ENCODE measurements around the gene PRPF6. TPM values are rescaled to one million over a fixed set of nuclear protein-coding genes. Genes with fewer than 3 reads are reported as not detected.
"Not testable (repeated sequence)": the region's sequence is repeated elsewhere in the genome, so short reads cannot be mapped to it uniquely, and the experiment has no call there.

The PRPF6 gene
- total RNA-seq, 1 donor from 2014 or later = 60.4 TPM

DNA sequence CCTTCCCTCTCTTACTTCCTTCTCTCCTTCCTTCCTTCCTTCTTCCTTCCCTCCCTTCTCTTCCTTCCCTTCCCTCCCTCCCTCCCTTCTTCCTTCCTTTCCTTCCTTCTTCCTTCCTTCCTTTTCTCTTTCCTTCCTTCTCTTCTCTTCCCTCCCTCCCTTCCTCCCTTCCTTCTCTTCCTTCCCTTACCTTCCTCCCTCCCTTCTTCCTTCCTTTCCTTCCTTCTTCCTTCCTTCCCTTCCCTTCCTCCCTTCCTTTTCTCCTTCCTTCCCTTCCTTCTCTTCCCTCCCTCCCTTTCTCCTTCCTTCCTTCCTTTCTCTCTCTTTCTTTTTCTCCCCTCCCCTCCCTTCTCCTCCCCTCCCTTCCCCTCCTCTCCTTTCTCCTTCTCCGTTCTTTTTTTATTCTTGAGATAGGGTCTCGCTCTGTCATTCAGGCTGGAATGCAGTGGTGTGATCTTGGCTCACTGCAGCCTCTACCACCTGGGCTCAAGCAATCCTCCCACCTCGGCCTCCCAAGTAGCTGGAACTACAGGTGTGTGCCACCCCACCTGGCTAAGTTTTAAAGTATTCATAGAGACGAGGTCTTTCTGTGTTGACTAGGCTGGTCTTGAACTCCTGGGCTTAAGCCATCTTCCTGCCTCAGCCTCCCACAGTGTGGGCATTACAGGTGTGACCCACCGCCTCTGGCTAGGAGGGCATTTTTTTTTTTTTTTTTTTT is 10.1 kb upstream of the PRPF6 start:
- no peak for DNase-seq (ENCODE audit: low spot score)
- intact Hi-C loops (cut with DNase I) = no loop called here
- no peak for ATAC-seq

GRCh38 chr20:63971960-63972311 is 9.0 kb upstream of the PRPF6 start:
- ATAC-seq; intact Hi-C loops (cut with DNase I); DNase-seq (ENCODE audit: low spot score): not testable (repeated sequence)

GRCh38 chr20:63972312-63973159 is 8.4 kb upstream of the PRPF6 start:
- DNase-seq (ENCODE audit: low spot score) = no peak
- no peak for ATAC-seq
- intact Hi-C loops (cut with DNase I) = no loop called here

DNA sequence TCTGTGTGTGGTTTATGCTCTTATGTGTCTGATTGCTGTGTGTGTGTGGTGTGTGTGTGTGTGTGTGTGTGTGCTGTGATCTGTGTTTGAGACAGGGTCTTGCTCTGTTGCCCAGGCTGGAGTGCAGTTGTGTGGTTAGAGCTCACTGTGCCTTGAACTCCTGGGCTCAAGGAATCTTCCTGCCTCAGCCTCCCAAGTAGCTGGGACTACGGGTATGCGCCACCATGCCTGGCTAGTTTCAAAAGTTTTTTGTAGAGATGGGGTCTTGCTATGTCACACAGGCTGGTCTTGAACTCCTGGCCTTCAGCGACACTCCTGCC is 7.8 kb upstream of the PRPF6 start:
- ATAC-seq = no peak
- intact Hi-C loops (cut with DNase I) = no loop called here
- DNase-seq (ENCODE audit: low spot score) = no peak

DNA sequence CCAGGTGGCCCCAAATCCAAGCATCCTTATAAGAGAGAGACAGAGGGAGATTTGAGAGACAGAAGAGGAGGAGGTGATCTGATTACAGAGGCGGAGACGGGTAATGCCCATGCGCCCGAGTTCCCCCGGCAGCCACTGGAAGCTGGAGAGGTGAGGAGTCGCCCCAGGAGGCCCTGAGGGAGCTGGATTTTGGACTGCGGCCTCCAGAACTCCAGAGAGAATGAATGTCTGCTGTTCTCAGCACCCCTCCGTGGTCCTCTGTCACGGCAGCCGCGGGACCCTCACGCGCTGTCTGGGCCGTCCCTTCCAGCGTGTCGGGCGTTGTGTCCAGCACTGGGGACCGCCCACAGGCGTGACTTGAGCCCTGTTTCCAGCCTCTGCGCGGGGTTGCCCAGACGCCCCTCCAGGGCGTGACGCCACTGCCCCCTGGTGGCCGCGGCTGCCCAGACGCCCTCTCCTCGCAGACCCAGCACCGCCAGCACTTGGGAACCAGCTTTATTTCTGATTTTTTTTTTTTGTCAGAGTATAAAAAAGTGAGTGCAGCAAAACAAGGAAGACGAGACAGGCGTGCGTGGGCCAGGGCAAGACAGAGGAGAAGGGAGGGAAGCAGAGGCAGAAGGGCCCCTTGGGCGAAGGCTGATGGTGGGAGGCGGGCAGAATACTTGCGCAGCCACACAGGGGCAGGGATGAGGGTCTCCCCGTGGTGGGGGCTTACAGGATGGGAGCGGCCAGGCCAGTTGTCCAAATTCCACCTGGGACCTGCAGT is 7.1 kb upstream of the PRPF6 start:
- DNase-seq (ENCODE audit: low spot score) = peak; percentile 94

GRCh38 chr20:63974402-63975200 is 6.3 kb upstream of the PRPF6 start:
- DNase-seq (ENCODE audit: low spot score) (peak; percentile 61), ATAC-seq (no peak)
- intact Hi-C loops (cut with DNase I) = loop anchor here (5.0 kb wide), 1 partner anchor 437 kb away; the partner anchor contains the start of gene PTK6

More for the DNA sequence above, 7.1 kb upstream of the PRPF6 start:
- intact Hi-C loops (cut with DNase I) = no loop called here
- peak; percentile 92 for ATAC-seq

GRCh38 chr20:63976511-63976910 is 4.4 kb upstream of the PRPF6 start:
- DNase-seq (ENCODE audit: low spot score); ATAC-seq: not testable (repeated sequence)
- intact Hi-C loops (cut with DNase I) = loop anchor here (5.0 kb wide), 1 partner anchor 439 kb away; the partner anchor contains the start of gene PTK6

- intact Hi-C loops (cut with DNase I) = loop anchor here (5.0 kb wide), 1 partner anchor 440 kb away; the partner anchor contains the start of gene PTK6
- ATAC-seq (no peak), DNase-seq (ENCODE audit: low spot score) (no peak)
Observed at GRCh38 chr20:63976980-63977738, 3.8 kb upstream of the PRPF6 start.

DNA sequence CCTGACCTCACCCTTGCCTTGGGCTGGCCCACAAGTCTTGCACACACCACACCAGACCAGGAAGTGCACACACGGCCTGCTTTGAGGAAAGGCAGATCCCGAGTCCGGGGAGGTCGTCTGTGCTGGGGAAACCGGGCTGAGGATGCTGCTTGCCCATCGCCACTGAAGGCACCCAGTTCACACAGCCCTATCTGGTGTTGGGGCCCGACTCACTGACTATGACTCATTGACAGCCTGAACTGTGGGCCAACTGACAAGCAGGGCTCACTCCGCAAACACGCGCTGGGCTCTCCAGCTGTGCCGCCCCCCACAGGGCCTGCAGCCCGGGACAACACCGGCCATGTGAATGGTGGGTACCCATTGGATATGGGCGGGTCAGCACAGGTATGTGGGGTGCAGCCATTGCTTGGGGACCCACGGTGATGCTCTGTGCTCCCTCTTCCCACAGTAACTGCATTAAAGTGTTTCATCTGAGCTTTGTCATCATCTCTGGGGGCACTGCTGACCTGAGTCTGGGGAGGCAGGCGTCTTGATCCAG is 3.1 kb upstream of the PRPF6 start:
- no peak for DNase-seq (ENCODE audit: low spot score)
- intact Hi-C loops (cut with DNase I) = loop anchor here (5.0 kb wide), 1 partner anchor 441 kb away; the partner anchor contains the start of gene PTK6
- no peak for ATAC-seq

- intact Hi-C loops (cut with DNase I) = loop anchor here (5.0 kb wide), 1 partner anchor 441 kb away; the partner anchor contains the start of gene PTK6
- ATAC-seq (no peak), DNase-seq (ENCODE audit: low spot score) (peak; percentile 81)
Observed at GRCh38 chr20:63978319-63979228, 2.4 kb upstream of the PRPF6 start.

GRCh38 chr20:63979229-63979556 is 1.7 kb upstream of the PRPF6 start:
- DNase-seq (ENCODE audit: low spot score) = no peak
- intact Hi-C loops (cut with DNase I) = loop anchor here (5.0 kb wide), 1 partner anchor 442 kb away; the partner anchor contains the start of gene PTK6
- ATAC-seq = no peak

DNA sequence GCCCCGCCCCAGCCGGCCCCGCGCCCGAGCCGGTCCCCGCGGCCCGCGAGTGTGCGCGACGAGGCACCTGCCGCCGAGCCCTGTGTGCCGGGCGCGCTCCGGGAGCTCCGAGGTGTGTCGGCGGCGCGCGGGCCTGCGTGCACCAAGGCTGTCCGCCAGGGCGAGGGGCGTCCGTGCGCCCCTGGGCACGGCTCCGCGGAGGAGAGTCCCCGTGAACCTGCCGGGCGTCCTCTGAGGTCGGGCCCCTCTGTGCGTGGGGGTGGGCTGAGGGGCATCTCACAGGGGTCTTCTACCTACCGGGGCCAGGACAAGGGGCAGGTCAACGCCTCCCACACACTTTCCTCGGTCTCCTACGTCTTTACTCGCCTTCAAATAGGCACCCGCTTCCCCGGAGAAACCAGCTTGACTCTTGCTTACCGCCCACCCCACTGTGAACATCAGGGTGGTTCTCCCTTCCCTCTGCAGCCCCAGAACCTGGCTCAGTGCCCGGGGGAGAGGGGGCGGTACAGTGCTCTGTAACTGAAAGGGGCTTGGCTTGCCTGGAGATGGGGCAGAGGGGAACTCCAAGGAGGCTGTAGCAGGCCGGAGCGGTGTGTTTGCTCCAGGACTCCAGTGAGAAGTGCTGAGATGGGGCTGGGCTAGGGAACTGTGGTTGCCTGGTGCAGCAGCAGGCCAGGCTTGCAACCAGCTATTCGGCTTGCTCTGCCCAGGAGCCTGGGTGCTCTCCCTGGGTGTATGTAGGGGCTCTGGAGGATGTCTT is 1.2 kb upstream of the PRPF6 start, which contains the start of gene SAMD10:
Gene SAMD10, minus strand, starts transcription at position 86 of the 760 bp plus-strand sequence. CDS start 175 bp downstream, outside the sequence.
- intact Hi-C loops (cut with DNase I) = loop anchor here (5.0 kb wide), 1 partner anchor 442 kb away; the partner anchor contains the start of gene PTK6
- ATAC-seq = peak; percentile 23
- peak; percentile 80 for DNase-seq (ENCODE audit: low spot score)

DNA sequence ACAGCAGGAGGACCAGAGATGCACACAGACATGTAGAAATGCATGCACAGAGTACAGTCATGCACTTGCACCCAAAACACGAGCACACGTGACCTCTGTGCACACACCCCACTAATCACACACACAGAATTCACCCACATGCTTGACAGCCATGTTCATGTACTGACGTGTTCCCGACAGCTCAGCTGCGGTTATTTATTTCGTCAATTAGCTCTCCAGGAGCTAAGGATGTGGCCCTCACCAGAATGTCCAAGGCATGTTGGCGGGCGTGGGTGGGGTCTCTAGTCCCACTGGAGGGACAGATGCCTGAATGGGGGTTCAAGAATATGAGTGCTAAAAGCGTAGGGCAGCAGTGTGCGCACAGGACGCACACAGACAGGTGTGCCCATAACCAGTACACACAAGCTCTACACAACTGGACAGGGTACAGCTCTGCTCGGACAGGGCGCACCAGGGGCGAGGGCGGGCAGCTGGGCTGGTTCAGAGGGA is 571 bp upstream of the PRPF6 start:
- ATAC-seq (peak; percentile 56), DNase-seq (ENCODE audit: low spot score) (no peak)
- intact Hi-C loops (cut with DNase I) = no loop called here

DNA sequence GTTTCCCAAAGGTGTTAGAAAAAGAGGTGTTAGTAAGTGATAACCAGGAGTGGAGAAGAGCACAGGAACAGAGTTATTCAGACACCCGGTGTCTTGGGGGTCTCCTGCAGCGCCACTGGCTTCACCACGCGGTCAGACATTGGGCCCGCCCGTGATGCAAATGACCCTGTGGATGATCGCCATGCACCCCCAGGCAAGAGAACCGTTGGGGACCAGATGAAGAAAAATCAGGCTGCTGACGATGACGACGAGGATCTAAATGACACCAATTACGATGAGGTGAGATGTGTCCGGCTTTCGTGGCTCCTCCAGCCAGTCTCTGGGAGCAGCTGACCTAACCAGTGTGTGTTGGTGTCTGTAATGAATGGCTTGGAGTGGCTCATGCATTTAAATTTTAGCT is 2.0 kb downstream of the PRPF6 start:
- intact Hi-C loops (cut with DNase I) = no loop called here
- ATAC-seq = no peak
- no peak for DNase-seq (ENCODE audit: low spot score)

DNA sequence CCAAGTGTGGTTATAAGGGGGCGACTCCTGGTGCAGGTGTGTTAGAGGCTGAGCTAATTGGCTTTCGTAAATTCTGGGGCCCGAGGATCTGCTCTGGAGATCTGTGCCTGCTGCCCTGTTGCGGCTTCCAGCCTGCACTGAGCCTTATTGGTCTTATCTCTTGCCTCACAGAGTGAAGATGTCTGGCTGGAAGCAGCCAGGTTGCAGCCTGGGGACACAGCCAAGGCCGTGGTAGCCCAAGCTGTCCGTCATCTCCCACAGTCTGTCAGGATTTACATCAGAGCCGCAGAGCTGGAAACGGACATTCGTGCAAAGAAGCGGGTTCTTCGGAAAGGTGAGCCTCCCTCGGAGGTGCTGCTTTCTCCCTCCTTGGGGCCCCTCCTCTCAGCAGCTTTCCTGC is 20.0 kb downstream of the PRPF6 start:
- intact Hi-C loops (cut with DNase I) = no loop called here
- DNase-seq (ENCODE audit: low spot score) = no peak
- no peak for ATAC-seq

- DNase-seq (ENCODE audit: low spot score) (no peak), ATAC-seq (no peak)
- intact Hi-C loops (cut with DNase I) = no loop called here
Observed at GRCh38 chr20:64001607-64002011, 20.7 kb downstream of the PRPF6 start.

Data from sciatic nerve (tissue), 2 donors.